Activated T-helper 2 cell treated with anti-CD3 and anti-CD28 coated beads, Interferon-gamma antibody, Interleukin-2, Interleukin-4, amounts not matched to agents 10 μg/mL and 5 μg/mL and 100 μg/mL, durations not matched to agents 14 hours and 24 hours and 36 hours (primary cell): ENCODE data around the gene CHST11. TPM values are rescaled to one million over a fixed set of nuclear protein-coding genes. Genes with fewer than 3 reads are reported as not detected.
"Not testable (repeated sequence)": the region's sequence is repeated elsewhere in the genome, so short reads cannot be mapped to it uniquely, and the experiment has no call there.

Experiments
- DNase-seq: peaks from one replicate; pipeline ENCODE4 v3.0.0; 2021; ENCODE audit warnings: low spot score
- H3K27ac Mint-ChIP-seq: one replicate; pipeline ENCODE4 v1.8.0; 2021; ENCODE audit warnings: mixed read lengths
- H3K27me3 Mint-ChIP-seq: one replicate; pipeline ENCODE4 v1.8.0; 2021; ENCODE audit warnings: low read depth, mixed read lengths
- H3K36me3 Mint-ChIP-seq: one replicate; pipeline ENCODE4 v1.8.0; 2021; ENCODE audit warnings: low read depth, mixed read lengths
- H3K4me1 Mint-ChIP-seq: one replicate; pipeline ENCODE4 v1.8.0; 2021; ENCODE audit warnings: low read depth, mixed read lengths
- H3K4me3 Mint-ChIP-seq: one replicate; pipeline ENCODE4 v1.8.0; 2021; ENCODE audit warnings: low read depth, mild to moderate bottlenecking, moderate library complexity, mixed read lengths
- H3K9me3 Mint-ChIP-seq: one replicate; pipeline ENCODE4 v1.8.0; 2021; ENCODE audit warnings: mixed read lengths
- intact Hi-C: fragments of 100-400 bp; cut with micrococcal nuclease; formaldehyde crosslinking; loops from one replicate; pipeline ENCODE4 v1.15.1; 2023
- total RNA-seq: library from RNA; stranded (reverse); gene quantifications from 2 replicates; pipeline ENCODE4 v1.2.3, GENCODE V29; 2022

Gene CHST11
- total RNA-seq, 1 donor from 2014 or later: 50.6 TPM

GRCh38 chr12:104801005-104801404 lies 344.3 kb downstream of the CHST11 start:
- H3K4me1 Mint-ChIP-seq: no peaks in the 10 kb centered on the region
- intact Hi-C loops: loop anchor here (2.0 kb wide), 1 partner anchor 22 kb away; no protein-coding TSS in a partner anchor
- no peaks in the 10 kb centered on the region for H3K9me3 Mint-ChIP-seq
- H3K27me3 Mint-ChIP-seq: peaks cover 25% of the 10 kb centered on the region
- no peak overlapping the region for H3K27ac Mint-ChIP-seq
- no peak overlapping the region for H3K4me3 Mint-ChIP-seq
- no peaks in the 10 kb centered on the region for H3K36me3 Mint-ChIP-seq
- DNase-seq: no peak

GRCh38 chr12:104801427-104801826 lies 344.7 kb downstream of the CHST11 start:
- no peaks in the 10 kb centered on the region for H3K4me1 Mint-ChIP-seq

GRCh38 chr12:104802208-104802607 lies 345.5 kb downstream of the CHST11 start:
- intact Hi-C loops: no loop called here
- H3K4me3 Mint-ChIP-seq: no peak overlapping the region
- no peak for DNase-seq
- H3K27me3 Mint-ChIP-seq: peaks cover 21% of the 10 kb centered on the region
- H3K9me3 Mint-ChIP-seq: no peaks in the 10 kb centered on the region
- no peaks in the 10 kb centered on the region for H3K4me1 Mint-ChIP-seq
- H3K27ac Mint-ChIP-seq: no peak overlapping the region
- no peaks in the 10 kb centered on the region for H3K36me3 Mint-ChIP-seq

More at GRCh38 chr12:104801427-104801826, 344.7 kb downstream of the CHST11 start:
- no peaks in the 10 kb centered on the region for H3K36me3 Mint-ChIP-seq
- H3K4me3 Mint-ChIP-seq: no peak overlapping the region
- intact Hi-C loops: loop anchor here (2.0 kb wide), 1 partner anchor 23 kb away; no protein-coding TSS in a partner anchor
- peaks cover 25% of the 10 kb centered on the region for H3K27me3 Mint-ChIP-seq
- DNase-seq: no peak
- H3K9me3 Mint-ChIP-seq: no peaks in the 10 kb centered on the region
- H3K27ac Mint-ChIP-seq: no peak overlapping the region

GRCh38 chr12:104805186-104805585 lies 348.4 kb downstream of the CHST11 start:
- H3K27ac Mint-ChIP-seq: no peak overlapping the region
- H3K4me3 Mint-ChIP-seq: no peak overlapping the region
- no peaks in the 10 kb centered on the region for H3K9me3 Mint-ChIP-seq
- intact Hi-C loops: no loop called here
- DNase-seq: no peak
- no peaks in the 10 kb centered on the region for H3K36me3 Mint-ChIP-seq
- H3K27me3 Mint-ChIP-seq: peaks cover 16% of the 10 kb centered on the region
- H3K4me1 Mint-ChIP-seq: no peaks in the 10 kb centered on the region

- H3K4me3 Mint-ChIP-seq, H3K27ac Mint-ChIP-seq, intact Hi-C loops, H3K4me1 Mint-ChIP-seq, H3K36me3 Mint-ChIP-seq, DNase-seq, H3K9me3 Mint-ChIP-seq: not testable (repeated sequence)
- H3K27me3 Mint-ChIP-seq: peaks cover 15% of the 10 kb centered on the region
Observed at GRCh38 chr12:104806194-104806593, 349.4 kb downstream of the CHST11 start.

- H3K27ac Mint-ChIP-seq: no peak overlapping the region
- no peaks in the 10 kb centered on the region for H3K4me1 Mint-ChIP-seq
- H3K9me3 Mint-ChIP-seq: no peaks in the 10 kb centered on the region
- DNase-seq: no peak
- no peak overlapping the region for H3K4me3 Mint-ChIP-seq
- H3K36me3 Mint-ChIP-seq: no peaks in the 10 kb centered on the region
- intact Hi-C loops: no loop called here
- H3K27me3 Mint-ChIP-seq: peaks cover 8% of the 10 kb centered on the region
Observed at GRCh38 chr12:104809251-104809650, 352.5 kb downstream of the CHST11 start.

- Mint-ChIP-seq H3K4me3 (no peak overlapping the region), H3K9me3 (no peaks in the 10 kb centered on the region), H3K27me3 (peaks cover 5% of the 10 kb centered on the region), H3K36me3 (no peaks in the 10 kb centered on the region), H3K4me1 (no peaks in the 10 kb centered on the region), H3K27ac (no peak overlapping the region)
- intact Hi-C loops: no loop called here
- no peak for DNase-seq
Observed at GRCh38 chr12:104809706-104810385, 353.1 kb downstream of the CHST11 start.

Other genes with a start within 250 kb of the CHST11 start
- 83.7 and 96.4 TPM in 2 replicates for gene TXNRD1, start 241.2 kb upstream of the CHST11 start, total RNA-seq
- gene EID3, start 153.2 kb upstream of the CHST11 start, total RNA-seq: 9.4 and 10.1 TPM in 2 replicates